Naive thymus-derived CD4-positive, alpha-beta T cell (primary cell): ENCODE results near the gene LINC01488. TPM values are rescaled to one million over a fixed set of nuclear protein-coding genes. Genes with fewer than 3 reads are reported as not detected.

Experiments used
- ATAC-seq: fragments of 150-1000 bp; cut with Tn5 transposase; 2 replicates; pipeline ENCODE4 v1.10.0; 2021; ENCODE audit warnings: mild to moderate bottlenecking, moderate library complexity
- CTCF ChIA-PET: fragments of 350-600 bp; sonication (Branson Sonifier 250); formaldehyde crosslinking; loops from one replicate; lab custom pipeline; 2021; ENCODE audit warnings: antibody characterized with exemption; lab: Charles Lee
- POLR2A ChIA-PET: fragments of 350-600 bp; sonication (Branson Sonifier 250); formaldehyde crosslinking; loops from one replicate; lab custom pipeline; 2021; ENCODE audit warnings: antibody characterized with exemption, inconsistent platforms; lab: Charles Lee
- DNase-seq, 9 donors: peaks; one replicate each; pipeline versions ENCODE4 v3.0.0 to v3.0.0-alpha.2; 2020 to 2022; ENCODE audit warnings: mixed read lengths in 1 of 9
- H3K27ac ChIP-seq: one replicate; pipeline ENCODE4 v1.7.0; 2013; ENCODE audit warnings: mild to moderate bottlenecking, low read depth, low read length, moderate library complexity
- H3K27me3 ChIP-seq, 2 donors: one replicate each; pipeline ENCODE4 v1.7.0; 2013; ENCODE audit warnings: low read length in 2 of 2, mild to moderate bottlenecking in 2 of 2, moderate library complexity in 2 of 2; ENCODE audit not compliant: control insufficient read depth in 2 of 2, insufficient read depth in 2 of 2
- H3K36me3 ChIP-seq, 3 experiments: 1 replicate in 2 of 3; 2 replicates in 1 of 3; pipeline ENCODE4 v1.7.0; 2013; ENCODE audit warnings: low read length in 3 of 3, mild to moderate bottlenecking in 3 of 3, moderate library complexity in 1 of 3; ENCODE audit not compliant: insufficient read depth in 3 of 3, control insufficient read depth in 2 of 3
- H3K4me1 ChIP-seq, 2 donors: one replicate each; pipeline ENCODE4 v1.7.0; 2013; ENCODE audit warnings: low read length in 2 of 2, mild to moderate bottlenecking in 2 of 2, moderate library complexity in 1 of 2; ENCODE audit not compliant: control insufficient read depth in 2 of 2, insufficient read depth in 2 of 2
- H3K4me3 ChIP-seq: 2 replicates; pipeline ENCODE4 v1.7.0; 2013; ENCODE audit warnings: mild to moderate bottlenecking, low read length
- H3K9me3 ChIP-seq, 3 experiments: 1 replicate in 2 of 3; 2 replicates in 1 of 3; pipeline ENCODE4 v1.7.0; 2013; ENCODE audit warnings: low read length in 3 of 3; ENCODE audit not compliant: control insufficient read depth in 2 of 3
- H3K27ac Mint-ChIP-seq, 9 donors: one replicate each; pipeline ENCODE4 v1.8.0; 2020 to 2022; ENCODE audit warnings: mixed read lengths in 9 of 9, mild to moderate bottlenecking in 8 of 9, moderate library complexity in 5 of 9, inconsistent platforms in 2 of 9
- H3K27me3 Mint-ChIP-seq, 5 donors: one replicate each; pipeline ENCODE4 v1.8.0; 2021 to 2022; ENCODE audit warnings: mixed read lengths in 5 of 5, mild to moderate bottlenecking in 1 of 5
- H3K36me3 Mint-ChIP-seq, 5 donors: one replicate each; pipeline ENCODE4 v1.8.0; 2020 to 2022; ENCODE audit warnings: mixed read lengths in 5 of 5, mild to moderate bottlenecking in 3 of 5, inconsistent platforms in 1 of 5
- H3K4me1 Mint-ChIP-seq, 7 donors: one replicate each; pipeline ENCODE4 v1.8.0; 2020 to 2022; ENCODE audit warnings: mixed read lengths in 7 of 7, mild to moderate bottlenecking in 3 of 7, inconsistent platforms in 1 of 7
- H3K4me3 Mint-ChIP-seq, 10 donors: one replicate each; pipeline ENCODE4 v1.8.0; 2020 to 2022; ENCODE audit warnings: mild to moderate bottlenecking in 10 of 10, mixed read lengths in 10 of 10, moderate library complexity in 6 of 10, inconsistent platforms in 2 of 10
- H3K9me3 Mint-ChIP-seq, 11 donors: one replicate each; pipeline ENCODE4 v1.8.0; 2020 to 2022; ENCODE audit warnings: mixed read lengths in 11 of 11, mild to moderate bottlenecking in 4 of 11, inconsistent platforms in 1 of 11, moderate library complexity in 1 of 11
- intact Hi-C, 2 donors: fragments of 100-400 bp; cut with micrococcal nuclease; formaldehyde crosslinking; loops; one replicate each; pipeline ENCODE4 v1.15.1; 2023
- polyA plus RNA-seq, 2 donors: library from polyadenylated mRNA; unstranded; fragments of 300-500 nt; fragmentation: Illumina TruSeq; gene quantifications; one replicate each; pipeline ENCODE4 v1.2.3, GENCODE V29; 2021
- total RNA-seq, 6 experiments: library from RNA in 5 of 6; stranded (reverse) in 5 of 6; gene quantifications; 1 replicate in 5 of 6; 2 replicates in 1 of 6; pipeline ENCODE4 v1.2.3 and lab custom pipeline; 2021 to 2026

Gene LINC01488
- total and polyA plus RNA-seq, 7 experiments from 2014 or later: not detected

GRCh38 chr11:69456712-69457111 is 24.8 kb upstream of the LINC01488 start:
- Histone ChIP-seq H3K27ac (no peak overlapping the region), H3K4me3 (no peak overlapping the region), H3K4me1 (no peaks in the 10 kb centered on the region), H3K9me3 (peaks cover 0 to 29% (median 0%) of the 10 kb centered on the region in 3 experiments), H3K36me3 (no peaks in the 10 kb centered on the region), H3K27me3 (no peaks in the 10 kb centered on the region)
- intact Hi-C loops: no loop called here
- no peak for DNase-seq
- H3K4me1 Mint-ChIP-seq: peaks cover 0 to 3% (median 0%) of the 10 kb centered on the region in 7 donors
- peaks cover 0 to 14% (median 7%) of the 10 kb centered on the region in 5 donors for H3K36me3 Mint-ChIP-seq
- peaks cover under 1 to 13% (median 8%) of the 10 kb centered on the region in 5 donors for H3K27me3 Mint-ChIP-seq
- POLR2A ChIA-PET: no interaction called here
- no peak for ATAC-seq
- CTCF ChIA-PET: no interaction called here
- H3K27ac Mint-ChIP-seq: no peak overlapping the region
- H3K4me3 Mint-ChIP-seq: no peak overlapping the region
- peaks cover 6 to 46% (median 25%) of the 10 kb centered on the region in 11 donors for H3K9me3 Mint-ChIP-seq

- Histone ChIP-seq H3K4me3 (no peak overlapping the region), H3K9me3 (peaks cover 0 to 29% (median 0%) of the 10 kb centered on the region in 3 experiments), H3K4me1 (no peaks in the 10 kb centered on the region), H3K36me3 (no peaks in the 10 kb centered on the region), H3K27me3 (no peaks in the 10 kb centered on the region), H3K27ac (no peak overlapping the region)
- intact Hi-C loops: no loop called here
- ChIA-PET POLR2A (no interaction called here), CTCF (no interaction called here)
- no peak for DNase-seq
- no peak for ATAC-seq
- Mint-ChIP-seq H3K9me3 (peaks cover 6 to 50% (median 25%) of the 10 kb centered on the region in 11 donors), H3K4me1 (no peaks in the 10 kb centered on the region), H3K27ac (no peak overlapping the region), H3K27me3 (peaks cover 0 to 19% (median 9%) of the 10 kb centered on the region in 5 donors), H3K4me3 (no peak overlapping the region), H3K36me3 (peaks cover 0 to 14% (median 7%) of the 10 kb centered on the region in 5 donors)
These were observed 21.5 kb upstream of the LINC01488 start for GRCh38 chr11:69459848-69460539.

GRCh38 chr11:69460540-69461257 is 20.8 kb upstream of the LINC01488 start:
- no peaks in the 10 kb centered on the region for H3K27me3 ChIP-seq
- H3K27ac ChIP-seq: no peak overlapping the region
- no peak overlapping the region for H3K4me3 ChIP-seq
- H3K4me1 ChIP-seq: no peaks in the 10 kb centered on the region
- DNase-seq (no peak), ATAC-seq (no peak)
- ChIA-PET POLR2A (no interaction called here), CTCF (no interaction called here)
- intact Hi-C loops: no loop called here
- H3K36me3 Mint-ChIP-seq: peaks cover 0 to 14% (median 7%) of the 10 kb centered on the region in 5 donors
- peaks cover 0 to 19% (median 9%) of the 10 kb centered on the region in 5 donors for H3K27me3 Mint-ChIP-seq
- peaks cover 0 to 29% (median 0%) of the 10 kb centered on the region in 3 experiments for H3K9me3 ChIP-seq
- no peak overlapping the region for H3K4me3 Mint-ChIP-seq
- no peaks in the 10 kb centered on the region for H3K36me3 ChIP-seq
- no peak overlapping the region for H3K27ac Mint-ChIP-seq
- peaks cover 6 to 50% (median 25%) of the 10 kb centered on the region in 11 donors for H3K9me3 Mint-ChIP-seq
- H3K4me1 Mint-ChIP-seq: no peaks in the 10 kb centered on the region

- H3K36me3 ChIP-seq: no peaks in the 10 kb centered on the region
- intact Hi-C loops: no loop called here
- CTCF ChIA-PET: no interaction called here
These were observed 20.0 kb upstream of the LINC01488 start for GRCh38 chr11:69461272-69461962.

GRCh38 chr11:69462106-69462951 is 19.1 kb upstream of the LINC01488 start:
- Mint-ChIP-seq H3K27me3 (peaks cover 0 to 19% (median 9%) of the 10 kb centered on the region in 5 donors), H3K36me3 (peaks cover 0 to 13% (median 4%) of the 10 kb centered on the region in 5 donors), H3K27ac (no peak overlapping the region), H3K9me3 (peaks cover 5 to 36% (median 19%) of the 10 kb centered on the region in 11 donors), H3K4me3 (no peak overlapping the region), H3K4me1 (peaks cover 0 to 3% (median 0%) of the 10 kb centered on the region in 7 donors)
- DNase-seq (no peak), ATAC-seq (no peak)
- intact Hi-C loops: no loop called here
- Histone ChIP-seq H3K4me1 (no peaks in the 10 kb centered on the region), H3K9me3 (peaks cover 0 to 19% (median 0%) of the 10 kb centered on the region in 3 experiments), H3K27ac (no peak overlapping the region), H3K36me3 (no peaks in the 10 kb centered on the region), H3K4me3 (no peak overlapping the region), H3K27me3 (no peaks in the 10 kb centered on the region)
- POLR2A ChIA-PET: no interaction called here
- CTCF ChIA-PET: no interaction called here

More at GRCh38 chr11:69461272-69461962, 20.0 kb upstream of the LINC01488 start:
- Histone ChIP-seq H3K4me1 (no peaks in the 10 kb centered on the region), H3K27ac (no peak overlapping the region), H3K27me3 (no peaks in the 10 kb centered on the region), H3K4me3 (no peak overlapping the region), H3K9me3 (peaks cover 0 to 28% (median 0%) of the 10 kb centered on the region in 3 experiments)
- Mint-ChIP-seq H3K27me3 (peaks cover 0 to 19% (median 9%) of the 10 kb centered on the region in 5 donors), H3K4me1 (no peaks in the 10 kb centered on the region), H3K9me3 (peaks cover 6 to 45% (median 25%) of the 10 kb centered on the region in 11 donors), H3K27ac (no peak overlapping the region), H3K36me3 (peaks cover 0 to 14% (median 7%) of the 10 kb centered on the region in 5 donors), H3K4me3 (no peak overlapping the region)
- POLR2A ChIA-PET: no interaction called here
- DNase-seq: no peak
- ATAC-seq: no peak
